GM23338 (cell line): Measurements from ENCODE around the gene TOMM7.

Source experiments
- CTCF ChIP-seq, 2 experiments: fragments of 200-600 bp in 1 of 2; sonication (generic) in 1 of 2; conservative IDR thresholded peaks; 2 replicates each; pipeline versions ENCODE4 v1.5.1 to v1.6.1; 2016 to 2017; ENCODE audit warnings: antibody characterized with exemption in 2 of 2, low read depth in 2 of 2, mild to moderate bottlenecking in 2 of 2, moderate library complexity in 1 of 2
- ZNF462 ChIP-seq: fragments of 250-450 bp; sonication (Bioruptor Pico); IDR thresholded peaks from 2 replicates; pipeline ENCODE4 v1.5.0; 2020; ENCODE audit warnings: mild to moderate bottlenecking, moderate library complexity

GRCh38 chr7:22809902-22810642, 12.6 kb downstream of the TOMM7 start:
- TF ChIP-seq ZNF462 (CRISPR knock-in tag): no peak
- TF ChIP-seq CTCF (conservative IDR thresholded peaks at IDR 0.05; ENCODE audit: low read depth in 2 of 2): no peak
